SK-N-SH treated with all-trans-retinoic acid at 6 μM for 48 hours (cell line): ENCODE measurements around the gene DRD4.

Experiments used
- PATZ1 ChIP-seq: fragments of 250-450 bp; sonication (Bioruptor Pico); IDR thresholded peaks from 2 replicates; pipeline ENCODE4 v1.8.0; 2020; ENCODE audit warnings: mild to moderate bottlenecking, moderate library complexity, borderline replicate concordance
- ZFP3 ChIP-seq: fragments of 250-450 bp; sonication (Bioruptor Pico); IDR thresholded peaks from 2 replicates; pipeline ENCODE4 v1.5.0; 2020; ENCODE audit warnings: mild to moderate bottlenecking, moderate library complexity

- no peak for TF ChIP-seq ZFP3 (CRISPR knock-in tag)
- no peak for TF ChIP-seq PATZ1 (CRISPR knock-in tag)
Measured at GRCh38 chr11:614021-614622, 22.9 kb upstream of the DRD4 start.
